PC-9 (cell line): ENCODE results near the gene UNC50. TPM values are rescaled to one million over a fixed set of nuclear protein-coding genes. Genes with fewer than 3 reads are reported as not detected.

Experiments
- BruUV-seq: library from RNA; stranded (reverse); fragments of 400-500 nt; replicated peaks from 2 replicates; lab custom pipeline; 2021; lab: Mats Ljungman, UMichigan
- CTCF ChIA-PET: fragments of 300-600 bp; sonication (Branson Sonifier 250); formaldehyde crosslinking; loops from one replicate; lab custom pipeline; 2022; ENCODE audit warnings: antibody characterized with exemption; lab: Charles Lee
- POLR2A ChIA-PET: fragments of 300-600 bp; sonication (Branson Sonifier 250); formaldehyde crosslinking; loops from one replicate; lab custom pipeline; 2022; ENCODE audit warnings: antibody characterized with exemption; ENCODE audit not compliant: unreplicated experiment; lab: Charles Lee
- DNase-seq, 2 experiments: peaks; one replicate each; pipeline versions ENCODE4 v3.0.0 to v3.0.0-alpha.2; 2015 to 2022; ENCODE audit warnings: mixed read lengths in 1 of 2
- H2AFZ ChIP-seq: fragments of 200-600 bp; sonication (generic); 2 replicates; pipeline ENCODE4 v1.8.1; 2017; ENCODE audit warnings: antibody characterized with exemption
- H3F3A ChIP-seq: fragments of 200-600 bp; sonication (generic); 2 replicates; pipeline ENCODE4 v1.8.1; 2017; ENCODE audit warnings: antibody characterized with exemption, mild to moderate bottlenecking, low read depth; ENCODE audit not compliant: insufficient read depth
- H3K27ac ChIP-seq: fragments of 200-600 bp; sonication (generic); 2 replicates; pipeline ENCODE4 v1.6.1; 2016; ENCODE audit warnings: mixed run types
- H3K27me3 ChIP-seq: fragments of 200-600 bp; sonication (generic); 2 replicates; pipeline ENCODE4 v1.6.1; 2016; ENCODE audit warnings: low read depth, mixed run types; ENCODE audit not compliant: insufficient read depth
- H3K36me3 ChIP-seq: fragments of 200-600 bp; sonication (generic); 2 replicates; pipeline ENCODE4 v1.6.1; 2016; ENCODE audit warnings: low read depth, mixed run types
- H3K4me1 ChIP-seq: fragments of 200-600 bp; sonication (generic); replicated peaks from 2 replicates; pipeline ENCODE4 v1.6.1; 2016; ENCODE audit warnings: mixed run types; ENCODE audit not compliant: insufficient read depth
- H3K4me2 ChIP-seq: fragments of 200-600 bp; sonication (generic); 2 replicates; pipeline ENCODE4 v1.6.1; 2017; ENCODE audit warnings: mixed run types
- H3K4me3 ChIP-seq: fragments of 200-600 bp; sonication (generic); 2 replicates; pipeline ENCODE4 v1.6.1; 2016; ENCODE audit warnings: mixed run types
- H3K79me2 ChIP-seq: fragments of 200-600 bp; sonication (generic); 2 replicates; pipeline ENCODE4 v1.6.1; 2017; ENCODE audit warnings: low read depth, mixed run types
- H3K9me2 ChIP-seq: fragments of 200-600 bp; sonication (generic); 2 replicates; pipeline ENCODE4 v1.8.1; 2017; ENCODE audit warnings: mild to moderate bottlenecking; ENCODE audit not compliant: insufficient read depth
- H3K9me3 ChIP-seq: fragments of 200-600 bp; sonication (generic); 2 replicates; pipeline ENCODE4 v1.8.1; 2016; ENCODE audit warnings: low read depth; ENCODE audit not compliant: insufficient read depth
- H4K20me1 ChIP-seq: fragments of 200-600 bp; sonication (generic); 2 replicates; pipeline ENCODE4 v1.8.1; 2017; ENCODE audit not compliant: insufficient read depth
- CTCF ChIP-seq: fragments of 200-600 bp; sonication (generic); conservative IDR thresholded peaks from 2 replicates; pipeline ENCODE4 v1.6.1; 2017; ENCODE audit warnings: mixed run types, antibody characterized with exemption, mild to moderate bottlenecking, moderate library complexity
- EZH2 ChIP-seq: fragments of 200-600 bp; sonication (generic); IDR thresholded peaks from 2 replicates; pipeline ENCODE4 v1.8.0; 2017; ENCODE audit warnings: antibody characterized with exemption, low read depth
- intact Hi-C: fragments of 100-400 bp; cut with micrococcal nuclease; formaldehyde crosslinking; loops from one replicate; pipeline ENCODE4 v1.10.0; 2022; ENCODE audit not compliant: unreplicated experiment
- total RNA-seq: library from RNA; stranded (reverse); gene quantifications from 2 replicates; pipeline ENCODE4 v1.2.3, GENCODE V29; 2021

Gene UNC50
- total RNA-seq, 1 experiment from 2014 or later, result 46.0 TPM

- DNase-seq, result no peak
- Histone ChIP-seq H3K4me1 (no peaks in the 10 kb centered on the region), H3K9me2 (no peaks in the 10 kb centered on the region), H3K9me3 (no peaks in the 10 kb centered on the region), H2AFZ (no peak overlapping the region), H3K4me3 (no peak overlapping the region), H3K4me2 (no peak overlapping the region), H4K20me1 (no peaks in the 10 kb centered on the region), H3K36me3 (no peaks in the 10 kb centered on the region), H3K79me2 (no peaks in the 10 kb centered on the region), H3K27me3 (no peaks in the 10 kb centered on the region), H3K27ac (no peak overlapping the region), H3F3A (no peaks in the 10 kb centered on the region)
- BruUV-seq, result no TSS peak
- POLR2A ChIA-PET, result interaction anchor here (0.6 kb wide), 2 partner anchors 74 to 91 kb away, joined by 6 read pairs; no protein-coding TSS in a partner anchor
- CTCF ChIA-PET, result interaction anchor here (0.5 to 1.4 kb wide), 4 partner anchors 17 to 131 kb away, joined by 3 to 4 read pairs (median 4); no protein-coding TSS in a partner anchor
- no peak for TF ChIP-seq CTCF
- no peak for TF ChIP-seq EZH2
- intact Hi-C loops, result no loop called here
Observed at GRCh38 chr2:98559581-98559980, 48.8 kb upstream of the UNC50 start.

- Histone ChIP-seq H3K9me2 (no peaks in the 10 kb centered on the region), H3K36me3 (no peaks in the 10 kb centered on the region), H4K20me1 (no peaks in the 10 kb centered on the region), H3K9me3 (no peaks in the 10 kb centered on the region), H2AFZ (no peak overlapping the region), H3K4me3 (no peak overlapping the region), H3K4me1 (no peaks in the 10 kb centered on the region), H3K4me2 (no peak overlapping the region), H3K79me2 (no peaks in the 10 kb centered on the region), H3K27ac (no peak overlapping the region), H3F3A (no peaks in the 10 kb centered on the region), H3K27me3 (no peaks in the 10 kb centered on the region)
- peak in 1 of 2 experiments; percentile 58 for DNase-seq
- TF ChIP-seq CTCF (no peak), EZH2 (no peak)
- intact Hi-C loops, result loop anchor here (1.0 to 10.0 kb wide), 4 partner anchors 27 to 148 kb away; partner anchors contain the start of gene INPP4A
- BruUV-seq, result no TSS peak
- CTCF ChIA-PET, result interaction anchor here (0.5 to 1.4 kb wide), 4 partner anchors 17 to 132 kb away, joined by 3 to 4 read pairs (median 4); no protein-coding TSS in a partner anchor
- POLR2A ChIA-PET, result interaction anchor here (0.5 to 0.6 kb wide), 4 partner anchors 30 to 917 kb away, joined by 6 read pairs; no protein-coding TSS in a partner anchor
Observed at GRCh38 chr2:98560256-98560771, 48.1 kb upstream of the UNC50 start.

- no peaks in the 10 kb centered on the region for H3K4me1 ChIP-seq
- ChIA-PET CTCF (no interaction called here), POLR2A (no interaction called here)
- H3K27ac ChIP-seq, result no peak overlapping the region
- DNase-seq, result no peak
- TF ChIP-seq CTCF (no peak), EZH2 (no peak)
- H2AFZ ChIP-seq, result no peak overlapping the region
- H3F3A ChIP-seq, result no peaks in the 10 kb centered on the region
- no peak overlapping the region for H3K4me3 ChIP-seq
- no TSS peak for BruUV-seq
- no peaks in the 10 kb centered on the region for H3K27me3 ChIP-seq
- no peaks in the 10 kb centered on the region for H3K9me2 ChIP-seq
- H3K79me2 ChIP-seq, result no peaks in the 10 kb centered on the region
- no peaks in the 10 kb centered on the region for H4K20me1 ChIP-seq
- intact Hi-C loops, result loop anchor here (2.0 to 10.0 kb wide), 3 partner anchors 79 to 148 kb away; partner anchors contain the start of gene INPP4A
- no peak overlapping the region for H3K4me2 ChIP-seq
- H3K36me3 ChIP-seq, result no peaks in the 10 kb centered on the region
- H3K9me3 ChIP-seq, result no peaks in the 10 kb centered on the region
Observed at GRCh38 chr2:98561018-98561417, 47.4 kb upstream of the UNC50 start.
